Measurements from ENCODE around the gene UBAC1.
"Not testable (repeated sequence)": the region's sequence is repeated elsewhere in the genome, so short reads cannot be mapped to it uniquely, and the experiment has no call there.

UBAC1 gene

GRCh38 chr9:135969064-135969683 is 8.0 kb upstream of the UBAC1 start:
- Histone ChIP-seq H3K4me1 (ENCODE audit: control insufficient read depth in 1 of 2, insufficient read depth in 2 of 2, low read length in 2 of 2) (peaks cover 0 to 12% of the 10 kb centered on the region in 2 donors), H3K9me3 (ENCODE audit: control insufficient read depth in 1 of 2, low read length in 2 of 2) (no peaks in the 10 kb centered on the region)

GRCh38 chr9:135968601-135969000 is 7.4 kb upstream of the UBAC1 start:
- H3K36me3 ChIP-seq (ENCODE audit: control insufficient read depth in 1 of 2, insufficient read depth in 2 of 2, low read length in 2 of 2), result no peaks in the 10 kb centered on the region
- H3K9me3 ChIP-seq (ENCODE audit: control insufficient read depth in 1 of 2, low read length in 2 of 2), result no peaks in the 10 kb centered on the region
- no peak overlapping the region for H3K9ac ChIP-seq (ENCODE audit: low read depth in 1 of 2, low read length in 2 of 2)
- H3K27me3 ChIP-seq (ENCODE audit: control insufficient read depth in 1 of 2, insufficient read depth in 2 of 2, low read length in 2 of 2), result peaks cover 0 to 3% of the 10 kb centered on the region in 2 donors
- no peak overlapping the region for H3K4me3 ChIP-seq (ENCODE audit: low read depth in 1 of 2, low read length in 2 of 2)
- no peak overlapping the region for H3K27ac ChIP-seq (ENCODE audit: low read depth, low read length)
- H3K4me1 ChIP-seq (ENCODE audit: control insufficient read depth in 1 of 2, insufficient read depth in 2 of 2, low read length in 2 of 2), result peaks cover 0 to 11% of the 10 kb centered on the region in 2 donors

More at GRCh38 chr9:135969064-135969683, 8.0 kb upstream of the UBAC1 start:
- no peak overlapping the region for H3K4me3 ChIP-seq (ENCODE audit: low read depth in 1 of 2, low read length in 2 of 2)
- peaks cover 0 to 3% of the 10 kb centered on the region in 2 donors for H3K27me3 ChIP-seq (ENCODE audit: control insufficient read depth in 1 of 2, insufficient read depth in 2 of 2, low read length in 2 of 2)
- no peak overlapping the region for H3K27ac ChIP-seq (ENCODE audit: low read depth, low read length)
- no peaks in the 10 kb centered on the region for H3K36me3 ChIP-seq (ENCODE audit: control insufficient read depth in 1 of 2, insufficient read depth in 2 of 2, low read length in 2 of 2)
- H3K9ac ChIP-seq (ENCODE audit: low read depth in 1 of 2, low read length in 2 of 2), result no peak overlapping the region

- Histone ChIP-seq H3K4me3 (ENCODE audit: low read depth in 1 of 2, low read length in 2 of 2) (no peak overlapping the region), H3K4me1 (ENCODE audit: control insufficient read depth in 1 of 2, insufficient read depth in 2 of 2, low read length in 2 of 2) (peaks cover 0 to 8% of the 10 kb centered on the region in 2 donors), H3K27ac (ENCODE audit: low read depth, low read length) (no peak overlapping the region)
Measured at GRCh38 chr9:135968083-135968476, 6.9 kb upstream of the UBAC1 start.

GRCh38 chr9:135966916-135967260 is 5.7 kb upstream of the UBAC1 start:
- not testable (repeated sequence) for H3K9me3 ChIP-seq (ENCODE audit: control insufficient read depth in 1 of 2, low read length in 2 of 2); H3K4me1 ChIP-seq (ENCODE audit: control insufficient read depth in 1 of 2, insufficient read depth in 2 of 2, low read length in 2 of 2); H3K4me3 ChIP-seq (ENCODE audit: low read depth in 1 of 2, low read length in 2 of 2); H3K36me3 ChIP-seq (ENCODE audit: control insufficient read depth in 1 of 2, insufficient read depth in 2 of 2, low read length in 2 of 2); H3K27ac ChIP-seq (ENCODE audit: low read depth, low read length); H3K27me3 ChIP-seq (ENCODE audit: control insufficient read depth in 1 of 2, insufficient read depth in 2 of 2, low read length in 2 of 2); H3K9ac ChIP-seq (ENCODE audit: low read depth in 1 of 2, low read length in 2 of 2)

More at GRCh38 chr9:135968083-135968476, 6.9 kb upstream of the UBAC1 start:
- Histone ChIP-seq H3K36me3 (ENCODE audit: control insufficient read depth in 1 of 2, insufficient read depth in 2 of 2, low read length in 2 of 2) (no peaks in the 10 kb centered on the region), H3K9ac (ENCODE audit: low read depth in 1 of 2, low read length in 2 of 2) (no peak overlapping the region), H3K27me3 (ENCODE audit: control insufficient read depth in 1 of 2, insufficient read depth in 2 of 2, low read length in 2 of 2) (peaks cover 0 to 3% of the 10 kb centered on the region in 2 donors), H3K9me3 (ENCODE audit: control insufficient read depth in 1 of 2, low read length in 2 of 2) (no peaks in the 10 kb centered on the region)

GRCh38 chr9:135965124-135965756 is 4.1 kb upstream of the UBAC1 start:
- Histone ChIP-seq H3K9ac (ENCODE audit: low read depth in 1 of 2, low read length in 2 of 2) (no peak overlapping the region), H3K4me3 (ENCODE audit: low read depth in 1 of 2, low read length in 2 of 2) (no peak overlapping the region), H3K27ac (ENCODE audit: low read depth, low read length) (no peak overlapping the region), H3K4me1 (ENCODE audit: control insufficient read depth in 1 of 2, insufficient read depth in 2 of 2, low read length in 2 of 2) (peaks cover 2 to 15% of the 10 kb centered on the region in 2 donors), H3K27me3 (ENCODE audit: control insufficient read depth in 1 of 2, insufficient read depth in 2 of 2, low read length in 2 of 2) (peaks cover 0 to 3% of the 10 kb centered on the region in 2 donors), H3K36me3 (ENCODE audit: control insufficient read depth in 1 of 2, insufficient read depth in 2 of 2, low read length in 2 of 2) (no peaks in the 10 kb centered on the region), H3K9me3 (ENCODE audit: control insufficient read depth in 1 of 2, low read length in 2 of 2) (no peaks in the 10 kb centered on the region)

- Histone ChIP-seq H3K4me1 (ENCODE audit: control insufficient read depth in 1 of 2, insufficient read depth in 2 of 2, low read length in 2 of 2) (peaks cover 11 to 22% of the 10 kb centered on the region in 2 donors), H3K9me3 (ENCODE audit: control insufficient read depth in 1 of 2, low read length in 2 of 2) (no peaks in the 10 kb centered on the region)
Measured at GRCh38 chr9:135963938-135964337, 2.8 kb upstream of the UBAC1 start.

GRCh38 chr9:135963338-135963737 is 2.2 kb upstream of the UBAC1 start:
- Histone ChIP-seq H3K27me3 (ENCODE audit: control insufficient read depth in 1 of 2, insufficient read depth in 2 of 2, low read length in 2 of 2) (peaks cover 0 to 3% of the 10 kb centered on the region in 2 donors), H3K4me1 (ENCODE audit: control insufficient read depth in 1 of 2, insufficient read depth in 2 of 2, low read length in 2 of 2) (peaks cover 11 to 22% of the 10 kb centered on the region in 2 donors), H3K9ac (ENCODE audit: low read depth in 1 of 2, low read length in 2 of 2) (no peak overlapping the region), H3K9me3 (ENCODE audit: control insufficient read depth in 1 of 2, low read length in 2 of 2) (no peaks in the 10 kb centered on the region), H3K27ac (ENCODE audit: low read depth, low read length) (no peak overlapping the region), H3K4me3 (ENCODE audit: low read depth in 1 of 2, low read length in 2 of 2) (no peak overlapping the region), H3K36me3 (ENCODE audit: control insufficient read depth in 1 of 2, insufficient read depth in 2 of 2, low read length in 2 of 2) (no peaks in the 10 kb centered on the region)

More at GRCh38 chr9:135963938-135964337, 2.8 kb upstream of the UBAC1 start:
- Histone ChIP-seq H3K27me3 (ENCODE audit: control insufficient read depth in 1 of 2, insufficient read depth in 2 of 2, low read length in 2 of 2) (peaks cover 0 to 3% of the 10 kb centered on the region in 2 donors), H3K36me3 (ENCODE audit: control insufficient read depth in 1 of 2, insufficient read depth in 2 of 2, low read length in 2 of 2) (no peaks in the 10 kb centered on the region), H3K9ac (ENCODE audit: low read depth in 1 of 2, low read length in 2 of 2) (no peak overlapping the region), H3K4me3 (ENCODE audit: low read depth in 1 of 2, low read length in 2 of 2) (no peak overlapping the region), H3K27ac (ENCODE audit: low read depth, low read length) (no peak overlapping the region)

- Histone ChIP-seq H3K9me3 (ENCODE audit: control insufficient read depth in 1 of 2, low read length in 2 of 2) (no peaks in the 10 kb centered on the region), H3K9ac (ENCODE audit: low read depth in 1 of 2, low read length in 2 of 2) (no peak overlapping the region), H3K4me3 (ENCODE audit: low read depth in 1 of 2, low read length in 2 of 2) (no peak overlapping the region), H3K4me1 (ENCODE audit: control insufficient read depth in 1 of 2, insufficient read depth in 2 of 2, low read length in 2 of 2) (peaks cover 11 to 20% of the 10 kb centered on the region in 2 donors), H3K36me3 (ENCODE audit: control insufficient read depth in 1 of 2, insufficient read depth in 2 of 2, low read length in 2 of 2) (no peaks in the 10 kb centered on the region), H3K27me3 (ENCODE audit: control insufficient read depth in 1 of 2, insufficient read depth in 2 of 2, low read length in 2 of 2) (peaks cover 0 to 3% of the 10 kb centered on the region in 2 donors), H3K27ac (ENCODE audit: low read depth, low read length) (no peak overlapping the region)
Measured at GRCh38 chr9:135962696-135963307, 1.6 kb upstream of the UBAC1 start.

GRCh38 chr9:135961811-135962695 is 880 bp upstream of the UBAC1 start:
- no peak overlapping the region for H3K4me3 ChIP-seq (ENCODE audit: low read depth in 1 of 2, low read length in 2 of 2)
- no peak overlapping the region for H3K9ac ChIP-seq (ENCODE audit: low read depth in 1 of 2, low read length in 2 of 2)

More at GRCh38 chr9:135961811-135962695, 880 bp upstream of the UBAC1 start:
- H3K4me1 ChIP-seq (ENCODE audit: control insufficient read depth in 1 of 2, insufficient read depth in 2 of 2, low read length in 2 of 2), result peaks cover 11 to 14% of the 10 kb centered on the region in 2 donors
- H3K36me3 ChIP-seq (ENCODE audit: control insufficient read depth in 1 of 2, insufficient read depth in 2 of 2, low read length in 2 of 2), result no peaks in the 10 kb centered on the region
- no peaks in the 10 kb centered on the region for H3K27me3 ChIP-seq (ENCODE audit: control insufficient read depth in 1 of 2, insufficient read depth in 2 of 2, low read length in 2 of 2)
- H3K27ac ChIP-seq (ENCODE audit: low read depth, low read length), result no peak overlapping the region
- H3K9me3 ChIP-seq (ENCODE audit: control insufficient read depth in 1 of 2, low read length in 2 of 2), result no peaks in the 10 kb centered on the region

Data from duodenal mucosa (tissue), 2 donors.